Effector memory CD4-positive, alpha-beta T cell (primary cell): ENCODE measurements around the gene TYW3.

Experiments
- DNase-seq, 3 donors: peaks; one replicate each; pipeline ENCODE4 v3.0.0-alpha.2; 2020
- H3K27ac ChIP-seq: 2 replicates; pipeline ENCODE4 v1.7.0; 2013; ENCODE audit warnings: mild to moderate bottlenecking, low read length, moderate library complexity; ENCODE audit not compliant: insufficient read depth, poor library complexity, severe bottlenecking
- H3K27me3 ChIP-seq: replicated peaks from 2 replicates; pipeline ENCODE4 v1.7.0; 2013; ENCODE audit warnings: mild to moderate bottlenecking, low read length; ENCODE audit not compliant: insufficient read depth, control insufficient read depth, poor library complexity, severe bottlenecking
- H3K36me3 ChIP-seq: 2 replicates; pipeline ENCODE4 v1.7.0; 2013; ENCODE audit warnings: mild to moderate bottlenecking, low read length, moderate library complexity; ENCODE audit not compliant: control insufficient read depth, insufficient read depth
- H3K4me1 ChIP-seq: 2 replicates; pipeline ENCODE4 v1.7.0; 2013; ENCODE audit warnings: low read length, mild to moderate bottlenecking; ENCODE audit not compliant: control insufficient read depth, insufficient read depth, poor library complexity, severe bottlenecking
- H3K4me3 ChIP-seq: 2 replicates; pipeline ENCODE4 v1.7.0; 2013; ENCODE audit warnings: low read length, low read depth, mild to moderate bottlenecking; ENCODE audit not compliant: insufficient read depth, poor library complexity, severe bottlenecking
- H3K9me3 ChIP-seq: 2 replicates; pipeline ENCODE4 v1.7.0; 2013; ENCODE audit warnings: mild to moderate bottlenecking, low read length, moderate library complexity; ENCODE audit not compliant: control insufficient read depth

The TYW3 gene

DNA sequence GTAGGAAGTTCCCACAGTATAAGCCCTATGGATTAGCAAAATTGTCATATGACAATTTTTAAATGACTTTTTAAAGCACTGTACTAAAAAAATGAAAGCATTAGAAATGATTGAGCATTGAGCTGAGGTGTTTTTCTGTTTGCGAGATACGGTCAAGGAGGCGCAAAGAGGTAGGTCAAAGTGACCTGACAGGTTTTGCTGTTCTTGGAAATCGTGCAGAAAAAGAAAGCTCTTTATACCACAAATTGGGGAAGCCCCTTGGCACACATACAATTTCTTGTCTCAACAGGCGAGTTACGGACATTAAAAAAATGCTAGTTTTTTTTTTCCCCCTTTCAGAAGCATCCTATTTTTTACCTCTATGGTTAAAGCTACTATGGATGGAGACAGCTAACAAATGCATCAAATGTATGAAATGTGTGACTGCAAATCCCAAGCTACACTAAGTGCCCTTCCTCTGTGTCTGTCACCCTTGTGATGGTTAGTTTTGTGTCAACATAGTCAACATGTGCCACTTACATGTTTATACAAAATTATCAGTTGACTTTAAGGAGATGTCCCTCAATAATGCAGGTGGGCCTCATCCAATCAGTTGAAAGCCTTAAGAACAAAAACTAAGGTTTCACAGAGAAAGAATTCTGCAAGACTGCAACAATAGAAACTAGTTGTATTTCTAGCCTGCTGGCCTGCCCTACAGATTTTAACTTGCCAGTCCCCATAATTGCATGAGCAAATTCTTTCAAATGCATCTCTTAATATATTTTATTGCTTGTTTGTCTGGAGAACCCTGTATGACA, 29.4 kb upstream of the TYW3 start:
- H3K4me3 ChIP-seq = no peak overlapping the region
- no peak overlapping the region for H3K27ac ChIP-seq
- no peaks in the 10 kb centered on the region for H3K9me3 ChIP-seq
- no peaks in the 10 kb centered on the region for H3K4me1 ChIP-seq
- no peak for DNase-seq
- H3K27me3 ChIP-seq = no peaks in the 10 kb centered on the region
- H3K36me3 ChIP-seq = peaks cover 12% of the 10 kb centered on the region

DNA sequence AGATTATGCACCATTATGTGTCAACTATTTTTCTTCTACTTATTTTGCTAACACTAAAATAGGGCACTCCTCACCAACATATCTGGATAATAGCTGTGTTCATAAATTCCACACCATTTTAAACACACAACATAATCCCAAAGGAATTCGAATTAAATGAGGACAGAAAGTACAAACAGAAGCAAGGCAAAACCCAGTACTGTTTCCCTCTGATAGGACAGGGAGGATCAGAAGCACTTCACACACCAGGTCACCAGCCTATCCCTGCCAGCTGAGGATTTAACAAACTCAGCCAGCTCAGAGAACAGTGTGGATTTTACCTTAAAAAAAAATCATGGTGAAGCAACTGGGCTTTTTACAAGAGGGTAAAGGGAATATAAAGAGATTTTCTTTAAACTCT, 20.1 kb upstream of the TYW3 start:
- no peak for DNase-seq
- Histone ChIP-seq H3K27ac (no peak overlapping the region), H3K27me3 (no peaks in the 10 kb centered on the region), H3K4me3 (no peak overlapping the region), H3K4me1 (no peaks in the 10 kb centered on the region), H3K36me3 (peaks cover 28% of the 10 kb centered on the region), H3K9me3 (no peaks in the 10 kb centered on the region)

DNA sequence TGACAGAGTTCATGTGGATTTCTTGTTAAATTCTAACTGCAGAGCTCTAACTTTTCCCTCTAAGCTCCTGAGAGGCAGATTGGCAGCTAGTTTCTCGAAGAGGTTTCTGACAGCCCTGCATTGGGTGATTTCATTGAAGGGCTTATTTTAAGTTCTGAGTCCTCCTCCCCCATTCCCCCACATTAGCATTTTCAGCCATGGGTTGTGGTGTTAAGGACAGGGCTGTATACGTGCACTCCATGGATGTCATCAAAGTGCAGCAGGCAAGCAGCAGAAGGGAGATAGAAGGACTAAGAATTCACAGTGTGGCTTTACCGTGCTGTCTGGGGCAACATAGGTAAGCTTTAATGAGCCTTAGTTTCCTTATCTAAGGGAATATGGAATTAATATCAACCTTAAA, 19.1 kb upstream of the TYW3 start:
- Histone ChIP-seq H3K9me3 (no peaks in the 10 kb centered on the region), H3K4me1 (no peaks in the 10 kb centered on the region), H3K27ac (no peak overlapping the region), H3K36me3 (peaks cover 28% of the 10 kb centered on the region), H3K27me3 (no peaks in the 10 kb centered on the region), H3K4me3 (no peak overlapping the region)
- no peak for DNase-seq

DNA sequence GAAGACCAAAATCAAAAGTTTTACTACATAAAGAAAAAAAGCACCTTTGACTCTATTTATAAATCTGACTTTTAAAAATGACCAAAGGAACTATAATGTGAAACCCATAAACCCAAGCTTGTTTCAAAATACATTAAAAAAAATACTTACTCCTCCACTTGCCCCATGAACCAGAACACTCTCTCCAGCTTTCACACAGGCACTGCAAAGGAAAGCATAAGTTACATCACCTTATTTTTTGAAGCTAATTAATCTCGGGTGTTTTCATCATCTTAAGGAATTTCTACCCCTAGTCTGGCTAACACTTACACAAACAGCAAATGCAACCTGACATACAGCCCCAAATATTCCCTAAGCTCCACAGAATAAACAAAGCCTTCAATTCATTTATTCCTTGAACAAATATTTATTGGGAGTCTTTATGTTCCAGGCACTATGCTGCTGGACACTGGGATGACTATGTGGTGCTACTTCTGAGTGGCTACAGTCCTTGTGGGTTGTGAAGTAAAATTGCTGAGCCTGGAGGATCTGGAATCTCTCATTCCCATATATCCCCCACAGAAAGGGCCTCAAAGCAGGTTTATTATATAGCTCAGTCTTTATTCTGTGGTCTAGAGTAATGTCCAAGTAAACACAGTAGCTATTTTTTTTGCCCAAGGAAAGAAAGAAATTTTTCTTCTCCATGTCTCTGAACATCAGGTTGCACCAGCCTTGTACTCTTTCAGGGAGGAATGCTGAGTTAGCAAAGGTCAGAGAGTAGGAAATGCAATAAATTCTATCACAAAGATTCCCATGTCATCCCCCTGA, 18.3 kb upstream of the TYW3 start:
- H3K4me3 ChIP-seq = no peak overlapping the region
- DNase-seq = no peak
- no peaks in the 10 kb centered on the region for H3K27me3 ChIP-seq
- H3K4me1 ChIP-seq = no peaks in the 10 kb centered on the region
- H3K27ac ChIP-seq = no peak overlapping the region
- H3K36me3 ChIP-seq = peaks cover 32% of the 10 kb centered on the region
- no peaks in the 10 kb centered on the region for H3K9me3 ChIP-seq

DNA sequence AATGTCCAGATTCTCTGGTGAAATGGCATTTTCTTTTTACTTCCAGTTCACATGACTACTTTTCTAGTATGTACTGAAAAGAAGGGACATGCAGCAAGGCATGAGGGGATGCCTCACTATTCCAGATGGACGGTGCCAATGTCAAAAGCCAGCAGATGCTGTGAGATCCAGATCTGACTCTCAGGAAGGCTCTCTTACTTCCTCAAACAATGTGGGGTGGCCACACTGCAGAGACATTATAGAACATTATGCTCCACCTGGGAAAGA, 17.8 kb upstream of the TYW3 start:
- DNase-seq = no peak
- Histone ChIP-seq H3K27me3 (no peaks in the 10 kb centered on the region), H3K27ac (no peak overlapping the region), H3K9me3 (no peaks in the 10 kb centered on the region), H3K4me1 (no peaks in the 10 kb centered on the region), H3K36me3 (peaks cover 30% of the 10 kb centered on the region), H3K4me3 (no peak overlapping the region)

DNA sequence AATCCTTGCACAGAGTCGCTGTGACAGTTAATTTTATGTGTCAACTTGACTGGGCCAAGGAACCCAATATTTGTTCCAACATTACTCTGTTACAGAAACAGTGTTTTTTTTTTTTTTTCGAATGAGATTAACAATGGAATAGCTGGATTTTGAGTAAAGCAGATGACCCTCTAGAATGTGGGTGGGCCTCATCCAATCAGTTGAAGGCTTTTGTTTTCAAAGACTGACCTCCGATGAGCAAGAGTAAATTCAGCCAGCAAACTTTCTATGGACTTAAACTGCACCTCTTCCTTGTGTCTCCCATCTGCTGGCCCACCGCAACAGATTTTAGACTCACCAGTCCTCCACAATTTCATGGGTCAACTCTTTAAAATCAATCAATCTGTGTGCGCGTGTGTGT, 17.1 kb upstream of the TYW3 start:
- no peak for DNase-seq
- Histone ChIP-seq H3K27me3 (no peaks in the 10 kb centered on the region), H3K27ac (no peak overlapping the region), H3K9me3 (no peaks in the 10 kb centered on the region), H3K36me3 (peaks cover 34% of the 10 kb centered on the region), H3K4me3 (no peak overlapping the region), H3K4me1 (no peaks in the 10 kb centered on the region)

DNA sequence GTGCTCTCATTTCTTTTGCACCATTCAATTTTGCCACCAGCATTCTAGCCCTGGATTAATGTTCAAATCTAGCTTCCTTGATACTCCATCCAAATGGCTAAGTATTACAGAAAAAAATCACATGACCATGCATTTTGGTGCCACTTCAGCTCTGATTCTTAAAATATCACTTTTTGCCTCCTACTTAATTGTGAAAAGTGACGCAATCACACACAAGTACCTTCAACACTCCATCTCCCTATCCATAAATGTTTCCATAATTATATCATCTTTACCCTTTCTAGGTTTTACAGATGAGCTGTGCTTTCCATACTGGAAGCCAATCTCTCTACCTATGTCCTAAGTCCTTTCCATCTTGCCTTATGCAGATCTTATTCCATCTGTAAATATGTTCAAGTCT, 16.1 kb upstream of the TYW3 start:
- no peaks in the 10 kb centered on the region for H3K27me3 ChIP-seq
- no peak overlapping the region for H3K4me3 ChIP-seq
- peaks cover 37% of the 10 kb centered on the region for H3K36me3 ChIP-seq
- H3K27ac ChIP-seq = no peak overlapping the region
- no peaks in the 10 kb centered on the region for H3K9me3 ChIP-seq
- no peaks in the 10 kb centered on the region for H3K4me1 ChIP-seq
- DNase-seq = no peak

DNA sequence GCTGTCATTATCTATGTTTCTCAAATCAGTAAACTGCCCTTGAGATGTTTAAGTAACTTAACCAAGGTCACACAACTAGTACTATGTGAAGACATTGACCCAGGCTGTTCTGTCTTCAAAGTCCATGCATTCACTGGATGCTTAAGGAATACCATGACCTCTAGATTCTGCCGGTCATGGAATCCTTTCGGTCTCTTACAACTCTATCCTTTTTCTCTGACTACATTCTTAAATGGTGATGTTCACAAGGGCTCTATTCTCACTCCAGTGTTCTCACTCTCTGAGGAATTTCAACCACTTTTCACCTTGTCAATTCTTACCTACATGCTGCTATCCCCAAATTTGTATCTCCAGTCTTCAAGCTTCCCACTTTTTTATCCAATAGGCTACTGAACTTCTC, 15.3 kb upstream of the TYW3 start:
- H3K9me3 ChIP-seq = no peaks in the 10 kb centered on the region
- DNase-seq = no peak
- no peak overlapping the region for H3K4me3 ChIP-seq
- peaks cover 43% of the 10 kb centered on the region for H3K36me3 ChIP-seq
- H3K4me1 ChIP-seq = no peaks in the 10 kb centered on the region
- H3K27ac ChIP-seq = no peak overlapping the region
- no peaks in the 10 kb centered on the region for H3K27me3 ChIP-seq

DNA sequence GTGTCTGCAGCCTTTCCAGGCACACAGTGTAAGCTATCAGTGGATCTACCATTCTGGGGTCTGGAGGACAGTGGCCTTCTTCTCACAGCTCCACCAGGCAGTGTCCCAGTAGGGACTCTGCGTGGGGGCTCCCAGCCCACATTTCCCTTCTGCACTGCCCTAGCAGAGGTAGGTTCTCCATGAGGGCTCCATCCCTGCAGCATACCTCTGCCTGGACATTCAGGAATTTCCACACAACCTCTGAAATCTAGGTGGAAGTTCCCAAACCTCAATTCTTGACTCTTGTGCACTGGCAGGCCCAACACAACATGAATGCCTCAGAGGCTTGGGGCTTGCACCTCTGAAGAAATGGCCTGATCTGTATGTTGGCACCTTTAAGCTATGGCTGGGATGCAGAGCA, 6.9 kb upstream of the TYW3 start:
- Histone ChIP-seq H3K27ac (no peak overlapping the region), H3K27me3 (no peaks in the 10 kb centered on the region), H3K9me3 (no peaks in the 10 kb centered on the region), H3K4me1 (no peaks in the 10 kb centered on the region), H3K4me3 (no peak overlapping the region), H3K36me3 (peaks cover 22% of the 10 kb centered on the region)
- DNase-seq = no peak

DNA sequence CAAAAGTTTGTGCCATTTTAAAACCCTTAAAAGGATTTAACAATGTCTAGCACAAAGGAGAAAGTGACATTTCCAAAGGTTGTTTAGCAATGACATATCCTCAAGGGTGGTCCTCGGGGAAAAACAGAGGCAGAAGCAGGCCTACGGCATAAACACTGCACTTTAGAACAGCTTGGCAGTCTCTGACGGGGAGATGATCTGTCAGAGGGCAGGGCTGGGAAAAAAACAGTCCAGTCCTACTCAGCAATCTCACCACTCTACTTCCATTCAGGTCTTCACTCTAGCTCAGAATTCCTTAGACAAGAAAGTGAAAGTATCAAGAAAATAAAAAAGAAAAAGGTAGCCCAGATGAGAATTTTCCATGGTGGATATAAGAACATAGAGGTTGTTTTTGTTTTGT, 4.2 kb upstream of the TYW3 start:
- Histone ChIP-seq H3K4me3 (no peak overlapping the region), H3K27me3 (no peaks in the 10 kb centered on the region), H3K27ac (no peak overlapping the region), H3K36me3 (peaks cover under 1% of the 10 kb centered on the region), H3K9me3 (no peaks in the 10 kb centered on the region), H3K4me1 (no peaks in the 10 kb centered on the region)
- no peak for DNase-seq
